GM20431 (cell line): ENCODE results near the gene RUFY1.

Experiments
- in situ Hi-C: fragments of 300-500 bp; cut with MseI, MboI; formaldehyde crosslinking; loops from one replicate; pipeline ENCODE4 v1.15.0; 2020; ENCODE audit warnings: low sequenced_read_pairs; ENCODE audit not compliant: unreplicated experiment

The RUFY1 gene

GRCh38 chr5:179599973-179600372 is 49.6 kb downstream of the RUFY1 start:
- in situ Hi-C loops, result no loop called here

GRCh38 chr5:179601871-179602625 is 51.7 kb downstream of the RUFY1 start:
- in situ Hi-C loops, result no loop called here

DNA sequence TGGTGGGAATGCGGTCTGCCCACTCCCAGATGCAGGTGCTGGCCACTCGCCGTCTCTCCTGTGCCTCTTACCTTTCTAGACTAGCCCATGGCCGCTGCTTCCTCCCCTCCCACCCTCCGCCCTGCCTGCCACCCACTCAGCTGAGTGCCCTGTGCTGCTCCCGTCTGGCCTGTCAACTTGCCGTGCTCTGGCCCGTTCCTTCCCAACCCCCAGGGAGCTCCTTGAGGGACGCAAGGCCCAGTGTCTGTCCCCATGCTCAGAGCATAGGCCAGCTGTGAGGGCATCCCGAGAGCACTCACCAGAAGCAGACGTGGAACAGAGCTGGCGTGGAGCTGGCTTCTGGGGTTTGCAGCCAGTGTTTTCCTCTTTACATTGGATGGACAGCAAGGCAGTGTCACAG is 53.0 kb downstream of the RUFY1 start:
- in situ Hi-C loops, result no loop called here

GRCh38 chr5:179605026-179605833 is 54.9 kb downstream of the RUFY1 start:
- in situ Hi-C loops, result no loop called here

- in situ Hi-C loops, result no loop called here
Observed at GRCh38 chr5:179606071-179606909, 55.9 kb downstream of the RUFY1 start.

DNA sequence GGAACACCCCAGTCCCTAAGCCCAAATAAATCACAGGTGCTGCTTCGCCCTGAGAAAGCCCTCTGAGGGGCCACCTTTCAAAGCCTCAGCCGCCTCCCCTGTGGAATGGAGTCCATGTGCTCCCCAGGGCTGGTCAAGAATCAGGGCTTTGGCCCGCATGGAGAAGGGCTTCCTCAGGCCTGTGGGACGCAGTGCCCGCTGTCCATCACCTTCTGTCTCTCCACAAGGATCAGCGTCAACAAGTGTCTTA is 56.5 kb downstream of the RUFY1 start:
- in situ Hi-C loops, result no loop called here

DNA sequence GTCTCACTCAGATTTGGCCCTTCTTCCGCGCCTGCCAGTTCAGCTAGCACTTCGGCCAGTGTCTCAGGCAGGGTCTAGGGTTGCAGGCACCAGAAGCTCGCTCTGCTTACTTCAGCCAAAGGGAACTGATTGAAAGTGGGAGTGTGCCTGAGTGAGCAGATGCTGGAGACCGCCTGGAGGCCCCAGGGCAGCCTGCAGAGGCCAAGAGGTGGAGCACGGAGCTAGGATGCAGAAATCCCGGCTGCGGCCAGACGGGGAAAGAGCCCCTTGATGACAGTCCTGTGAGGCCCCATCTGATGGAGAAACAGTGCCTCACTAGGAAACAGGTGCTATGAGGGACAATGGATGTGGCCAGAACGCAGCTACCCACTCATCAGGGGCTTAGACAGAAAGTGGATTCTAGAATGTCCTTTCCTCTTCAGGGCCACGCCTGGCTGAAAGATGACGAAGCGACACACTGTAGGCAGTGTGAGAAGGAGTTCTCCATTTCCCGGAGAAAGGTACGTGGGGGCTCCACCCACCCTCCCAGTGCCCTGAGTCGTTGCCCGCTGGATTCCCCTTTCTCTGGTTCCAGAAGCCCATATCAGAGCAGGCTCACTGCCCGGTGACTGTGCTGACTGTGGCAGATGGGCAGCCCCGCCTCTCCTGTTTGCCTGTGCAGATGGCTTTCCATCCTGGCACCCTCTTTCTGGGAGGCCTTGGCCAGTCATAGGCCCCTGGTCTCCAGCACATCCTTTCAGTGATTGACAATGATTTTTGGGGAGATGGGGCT is 57.0 kb downstream of the RUFY1 start:
- in situ Hi-C loops, result no loop called here

DNA sequence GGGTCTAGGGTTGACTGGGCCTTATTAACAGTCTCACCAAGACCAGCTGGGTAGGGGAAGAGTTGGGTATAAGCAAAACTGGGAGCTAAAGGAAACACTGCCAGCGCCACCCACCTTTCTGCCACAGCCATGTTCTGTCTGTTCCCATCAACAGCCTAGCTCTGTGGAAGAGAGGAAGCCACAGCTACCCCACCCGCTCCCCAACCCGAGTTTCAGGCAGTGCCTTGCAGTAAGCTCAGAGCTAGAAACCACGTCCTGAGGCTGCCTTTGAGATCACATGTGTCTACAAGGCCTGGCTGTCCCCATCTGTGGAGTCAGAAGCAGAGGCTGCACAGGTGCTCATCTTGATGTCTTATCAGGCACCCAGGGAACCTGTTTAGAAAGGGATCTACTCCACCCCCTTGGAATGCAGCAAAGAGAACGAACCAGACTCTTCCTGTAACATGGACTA is 57.8 kb downstream of the RUFY1 start:
- in situ Hi-C loops, result no loop called here

- in situ Hi-C loops, result no loop called here
Observed at GRCh38 chr5:179609834-179610108, 59.4 kb downstream of the RUFY1 start.

- in situ Hi-C loops, result no loop called here
Observed at GRCh38 chr5:179610109-179610902, 60.0 kb downstream of the RUFY1 start.

DNA sequence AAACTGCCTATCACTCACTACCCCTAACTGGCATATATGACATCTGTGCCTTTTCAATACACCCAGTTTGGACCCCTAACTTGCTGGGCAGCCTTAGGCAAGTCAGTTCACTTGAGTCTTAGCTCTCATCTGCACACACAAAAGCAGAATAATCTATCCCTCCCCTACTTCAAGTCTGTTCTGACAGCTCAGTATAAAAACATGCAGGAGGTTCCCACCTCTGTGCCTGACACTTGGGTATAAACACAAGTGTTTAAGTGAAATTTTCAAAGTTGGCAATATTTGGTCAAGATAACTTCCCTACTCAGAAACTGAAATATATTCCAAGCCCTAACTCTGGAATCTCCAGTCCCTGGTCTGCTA is 60.5 kb downstream of the RUFY1 start:
- in situ Hi-C loops, result no loop called here

DNA sequence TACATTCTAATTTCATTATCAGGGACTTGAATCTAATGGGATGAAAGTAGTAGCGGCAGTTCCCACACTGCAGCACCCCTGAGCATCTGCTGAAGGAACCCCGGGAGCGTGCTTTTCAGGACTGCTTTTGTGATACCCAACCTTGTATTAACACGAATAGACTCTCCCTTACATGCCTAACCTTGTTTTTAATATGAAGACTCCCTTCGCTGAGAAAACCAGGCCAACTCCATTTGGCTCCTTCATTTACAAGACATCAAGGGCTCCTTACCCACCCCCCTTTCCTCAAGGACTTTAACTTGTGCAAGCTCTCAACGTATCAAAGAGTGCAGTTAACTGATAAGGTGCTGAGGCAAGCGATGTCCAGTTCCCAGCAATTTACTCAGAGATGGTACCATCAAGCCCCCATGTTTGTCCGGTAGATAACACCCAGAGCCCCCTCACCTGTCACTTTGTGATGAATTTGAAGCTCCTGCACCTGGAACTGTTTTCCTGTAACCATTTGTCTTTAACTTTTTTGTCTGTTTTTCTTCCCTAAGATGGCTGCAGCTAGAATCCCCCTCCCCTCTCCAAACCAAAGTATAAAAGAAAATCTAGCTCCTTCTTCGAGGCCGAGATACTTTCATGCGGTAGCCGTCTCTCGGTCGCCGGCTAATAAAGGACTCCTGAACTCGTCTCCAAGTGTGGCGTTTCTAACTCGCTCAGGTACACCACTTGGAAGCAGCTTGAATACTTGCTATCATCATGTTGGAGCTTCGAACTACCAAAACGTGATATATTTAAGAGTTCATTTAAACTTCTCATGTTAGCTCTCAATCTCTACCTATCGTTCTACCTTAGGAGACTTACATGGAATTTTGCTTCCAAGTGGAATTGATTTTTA is 62.5 kb downstream of the RUFY1 start:
- in situ Hi-C loops, result no loop called here

GRCh38 chr5:179613460-179614071 is 63.2 kb downstream of the RUFY1 start:
- in situ Hi-C loops, result no loop called here

DNA sequence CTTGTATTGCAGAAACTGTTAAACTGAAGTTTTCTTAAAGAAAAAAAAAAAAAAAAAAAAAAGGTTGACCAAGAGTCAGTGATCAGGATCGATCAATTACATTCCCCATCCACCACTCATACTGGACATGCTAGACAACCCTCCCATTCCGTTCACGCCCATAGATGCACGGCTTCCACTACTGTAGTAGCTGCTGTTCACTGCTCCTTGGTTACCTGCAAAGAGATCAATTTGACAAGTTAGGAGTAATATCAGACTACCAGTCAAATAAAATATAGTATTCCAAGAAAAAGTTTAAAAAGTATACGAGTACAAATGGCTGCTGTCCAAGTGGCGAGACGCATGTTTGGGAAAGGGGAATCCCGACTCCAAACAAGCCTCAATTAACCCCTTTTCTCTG is 64.4 kb downstream of the RUFY1 start:
- in situ Hi-C loops, result no loop called here

GRCh38 chr5:179615203-179615602 is 64.8 kb downstream of the RUFY1 start:
- in situ Hi-C loops, result no loop called here

GRCh38 chr5:179616002-179616594 is 65.7 kb downstream of the RUFY1 start:
- in situ Hi-C loops, result no loop called here

- in situ Hi-C loops, result no loop called here
Observed at GRCh38 chr5:179617930-179618329, 67.6 kb downstream of the RUFY1 start.
